SK-N-SH treated with all-trans-retinoic acid at 6 μM for 48 hours (cell line): ENCODE data around the gene SLC5A5.

Experiments used
- ATAC-seq: fragments of 200-7000 bp; cut with Tn5 transposase; 3 replicates; pipeline ENCODE4 v1.9.1; 2020; ENCODE audit warnings: mild to moderate bottlenecking, moderate library complexity
- ARNTL ChIP-seq: fragments of 450-650 bp; formaldehyde crosslinking; IDR thresholded peaks from 2 replicates; pipeline ENCODE4 v1.5.0; 2020; ENCODE audit warnings: low read depth, mild to moderate bottlenecking, moderate library complexity, borderline replicate concordance
- BACH2 ChIP-seq: fragments of 250-450 bp; sonication (Bioruptor Pico); IDR thresholded peaks from 2 replicates; pipeline ENCODE4 v1.9.0; 2021; ENCODE audit warnings: mild to moderate bottlenecking, borderline replicate concordance
- CREB5 ChIP-seq: fragments of 250-450 bp; sonication (Bioruptor Pico); IDR thresholded peaks from 2 replicates; pipeline ENCODE4 v1.5.1; 2020; ENCODE audit warnings: low read depth, mild to moderate bottlenecking, moderate library complexity
- CSDC2 ChIP-seq: fragments of 250-450 bp; sonication (Bioruptor Pico); IDR thresholded peaks from 2 replicates; pipeline ENCODE4 v1.5.0; 2020; ENCODE audit warnings: mild to moderate bottlenecking, moderate library complexity
- OSR1 ChIP-seq: fragments of 250-450 bp; sonication (Bioruptor Pico); IDR thresholded peaks from 2 replicates; pipeline ENCODE4 v1.8.0; 2022; ENCODE audit warnings: moderate library complexity, mild to moderate bottlenecking, inconsistent platforms
- POU6F1 ChIP-seq: fragments of 250-450 bp; sonication (Bioruptor Pico); IDR thresholded peaks from 2 replicates; pipeline ENCODE4 v1.8.0; 2021; ENCODE audit warnings: low read depth, mild to moderate bottlenecking, moderate library complexity, borderline replicate concordance
- PPARA ChIP-seq: fragments of 250-450 bp; sonication (Bioruptor Pico); IDR thresholded peaks from 2 replicates; pipeline ENCODE4 v1.5.0; 2020; ENCODE audit warnings: mild to moderate bottlenecking, borderline replicate concordance
- RARB ChIP-seq: fragments of 250-450 bp; sonication (Bioruptor Pico); IDR thresholded peaks from 2 replicates; pipeline ENCODE4 v1.8.0; 2021; ENCODE audit warnings: mild to moderate bottlenecking, moderate library complexity
- SNAI2 ChIP-seq: fragments of 250-450 bp; sonication (Bioruptor Pico); IDR thresholded peaks from 2 replicates; pipeline ENCODE4 v1.5.0; 2020; ENCODE audit warnings: mild to moderate bottlenecking, moderate library complexity
- TCF4 ChIP-seq: fragments of 250-450 bp; sonication (Bioruptor Pico); IDR thresholded peaks from 2 replicates; pipeline ENCODE4 v1.8.0; 2021; ENCODE audit warnings: mild to moderate bottlenecking, moderate library complexity, borderline replicate concordance
- TSHZ2 ChIP-seq: fragments of 250-450 bp; sonication (Bioruptor Pico); IDR thresholded peaks from 2 replicates; pipeline ENCODE4 v1.5.0; 2020; ENCODE audit warnings: mild to moderate bottlenecking, moderate library complexity
- ZC3H10 ChIP-seq: fragments of 250-450 bp; sonication (Bioruptor Pico); IDR thresholded peaks from 2 replicates; pipeline ENCODE4 v1.5.1; 2021; ENCODE audit warnings: mild to moderate bottlenecking, moderate library complexity
- ZFP3 ChIP-seq: fragments of 250-450 bp; sonication (Bioruptor Pico); IDR thresholded peaks from 2 replicates; pipeline ENCODE4 v1.5.0; 2020; ENCODE audit warnings: mild to moderate bottlenecking, moderate library complexity
- ZFP30 ChIP-seq: fragments of 450-650 bp; formaldehyde crosslinking; IDR thresholded peaks from 2 replicates; pipeline ENCODE4 v1.5.0; 2022; ENCODE audit warnings: mild to moderate bottlenecking, moderate library complexity
- ZNF565 ChIP-seq: fragments of 450-650 bp; formaldehyde crosslinking; conservative IDR thresholded peaks from 2 replicates; pipeline ENCODE4 v1.5.0; 2020; ENCODE audit warnings: low read depth, mild to moderate bottlenecking, moderate library complexity
- ZNF70 ChIP-seq: fragments of 450-650 bp; formaldehyde crosslinking; IDR thresholded peaks from 2 replicates; pipeline ENCODE4 v1.5.0; 2020; ENCODE audit warnings: mild to moderate bottlenecking, moderate library complexity
- ZNF8 ChIP-seq: fragments of 450-650 bp; formaldehyde crosslinking; IDR thresholded peaks from 2 replicates; pipeline ENCODE4 v1.5.0; 2020; ENCODE audit warnings: mild to moderate bottlenecking, moderate library complexity
- TF ChIP-seq, protein P1 (sequence below): fragments of 250-450 bp; sonication (Bioruptor Pico); IDR thresholded peaks from 2 replicates; pipeline ENCODE4 v1.5.1; 2021; ENCODE audit warnings: mild to moderate bottlenecking, moderate library complexity
- TF ChIP-seq, protein P2 (sequence below): fragments of 250-450 bp; sonication (Bioruptor Pico); IDR thresholded peaks from 2 replicates; pipeline ENCODE4 v1.8.0; 2020; ENCODE audit warnings: mild to moderate bottlenecking, moderate library complexity, borderline replicate concordance

SLC5A5 gene

GRCh38 chr19:17931532-17932191 lies 59.9 kb downstream of the SLC5A5 start:
- ATAC-seq, result no peak
- TF ChIP-seq, protein P1, sequence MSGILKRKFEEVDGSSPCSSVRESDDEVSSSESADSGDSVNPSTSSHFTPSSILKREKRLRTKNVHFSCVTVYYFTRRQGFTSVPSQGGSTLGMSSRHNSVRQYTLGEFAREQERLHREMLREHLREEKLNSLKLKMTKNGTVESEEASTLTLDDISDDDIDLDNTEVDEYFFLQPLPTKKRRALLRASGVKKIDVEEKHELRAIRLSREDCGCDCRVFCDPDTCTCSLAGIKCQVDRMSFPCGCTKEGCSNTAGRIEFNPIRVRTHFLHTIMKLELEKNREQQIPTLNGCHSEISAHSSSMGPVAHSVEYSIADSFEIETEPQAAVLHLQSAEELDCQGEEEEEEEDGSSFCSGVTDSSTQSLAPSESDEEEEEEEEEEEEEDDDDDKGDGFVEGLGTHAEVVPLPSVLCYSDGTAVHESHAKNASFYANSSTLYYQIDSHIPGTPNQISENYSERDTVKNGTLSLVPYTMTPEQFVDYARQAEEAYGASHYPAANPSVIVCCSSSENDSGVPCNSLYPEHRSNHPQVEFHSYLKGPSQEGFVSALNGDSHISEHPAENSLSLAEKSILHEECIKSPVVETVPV (CRISPR knock-in tag), result no peak
- TF ChIP-seq CREB5 (CRISPR knock-in tag) (no peak), ZNF565 (no peak), RARB (no peak), CSDC2 (CRISPR knock-in tag) (no peak)

DNA sequence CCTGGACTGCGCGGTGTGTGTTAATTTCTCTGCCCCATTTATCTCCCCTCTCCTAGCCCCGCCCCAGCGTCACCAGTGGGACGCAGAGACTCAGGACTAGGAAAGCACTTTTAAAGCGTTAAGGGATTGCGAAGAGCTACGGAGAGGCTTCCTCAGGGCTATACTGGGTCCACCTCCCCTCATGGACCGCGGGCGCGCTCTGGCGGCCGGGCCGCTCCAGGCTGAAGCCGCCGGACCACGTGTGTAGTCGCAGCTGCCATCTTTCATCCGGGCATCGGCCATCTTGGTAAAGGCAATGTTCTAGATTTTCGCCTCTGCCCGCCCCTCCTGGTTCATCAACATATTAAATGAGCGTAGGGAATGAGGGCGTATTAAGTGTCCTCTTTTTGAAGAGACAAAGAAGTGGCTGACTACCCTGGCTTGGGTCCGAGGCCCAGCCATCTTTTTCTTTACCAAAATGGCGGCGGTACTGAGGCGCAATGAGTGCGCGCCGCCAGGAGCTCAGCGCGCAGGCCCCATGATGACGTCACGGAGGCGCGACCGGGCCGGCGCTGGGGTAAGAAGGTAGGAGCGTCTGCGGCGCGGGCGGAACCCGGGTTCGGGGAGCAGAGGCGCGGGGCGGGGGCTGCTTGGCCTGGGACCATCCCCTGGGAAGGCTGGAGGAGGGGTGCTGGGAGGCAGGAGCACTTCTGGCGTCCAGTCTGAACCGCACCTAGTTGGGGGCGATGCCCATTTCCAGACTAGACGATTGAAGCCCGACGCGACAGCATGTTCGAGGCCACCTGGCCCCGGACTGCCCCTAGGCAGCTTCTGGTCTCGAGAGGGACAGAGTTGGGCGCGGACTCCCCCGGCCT lies 61.0 kb downstream of the SLC5A5 start, which contains the start of gene CCDC124:
TSS of gene CCDC124 (plus strand) at position 531 of the 854 bp plus-strand sequence. CDS start 3,406 bp downstream, outside the sequence.
- peak; percentile 98 for ATAC-seq
- TF ChIP-seq, protein P1 (CRISPR knock-in tag), result no peak
- TF ChIP-seq CREB5 (CRISPR knock-in tag) (peak; percentile 56; the same call in 1 of the 2 replicates), ZNF8 (CRISPR knock-in tag) (peak; percentile 42; the same call in 1 of the 2 replicates), ZC3H10 (CRISPR knock-in tag) (no peak), PPARA (peak; percentile 71; the same call in 1 of the 2 replicates), ZFP3 (CRISPR knock-in tag) (peak; percentile 91), POU6F1 (CRISPR knock-in tag) (0 out of 2 replicates have a peak, but pooled peaks have one; percentile 64), SNAI2 (CRISPR knock-in tag) (peak; percentile 96), BACH2 (CRISPR knock-in tag) (no peak), RARB (no peak), ZNF70 (CRISPR knock-in tag) (0 out of 2 replicates have a peak, but pooled peaks have one; percentile 20), CSDC2 (CRISPR knock-in tag) (peak; percentile 98), TSHZ2 (CRISPR knock-in tag) (peak; percentile 98), OSR1 (CRISPR knock-in tag) (no peak), ZNF565 (0 out of 2 replicates have a peak, but pooled peaks have one; percentile 57), TCF4 (CRISPR knock-in tag) (no peak), ZFP30 (CRISPR knock-in tag) (no peak), ARNTL (CRISPR knock-in tag) (no peak; the same call in 1 of the 2 replicates)
- TF ChIP-seq, protein P2, sequence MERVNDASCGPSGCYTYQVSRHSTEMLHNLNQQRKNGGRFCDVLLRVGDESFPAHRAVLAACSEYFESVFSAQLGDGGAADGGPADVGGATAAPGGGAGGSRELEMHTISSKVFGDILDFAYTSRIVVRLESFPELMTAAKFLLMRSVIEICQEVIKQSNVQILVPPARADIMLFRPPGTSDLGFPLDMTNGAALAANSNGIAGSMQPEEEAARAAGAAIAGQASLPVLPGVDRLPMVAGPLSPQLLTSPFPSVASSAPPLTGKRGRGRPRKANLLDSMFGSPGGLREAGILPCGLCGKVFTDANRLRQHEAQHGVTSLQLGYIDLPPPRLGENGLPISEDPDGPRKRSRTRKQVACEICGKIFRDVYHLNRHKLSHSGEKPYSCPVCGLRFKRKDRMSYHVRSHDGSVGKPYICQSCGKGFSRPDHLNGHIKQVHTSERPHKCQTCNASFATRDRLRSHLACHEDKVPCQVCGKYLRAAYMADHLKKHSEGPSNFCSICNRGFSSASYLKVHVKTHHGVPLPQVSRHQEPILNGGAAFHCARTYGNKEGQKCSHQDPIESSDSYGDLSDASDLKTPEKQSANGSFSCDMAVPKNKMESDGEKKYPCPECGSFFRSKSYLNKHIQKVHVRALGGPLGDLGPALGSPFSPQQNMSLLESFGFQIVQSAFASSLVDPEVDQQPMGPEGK (CRISPR knock-in tag), result no peak
- TF ChIP-seq, all 23 proteins: peak for 10
